Tibial nerve (tissue), 4 donors: ENCODE results near the gene BEAN1. TPM values are rescaled to one million over a fixed set of nuclear protein-coding genes. Genes with fewer than 3 reads are reported as not detected.
"Not testable (repeated sequence)": the region's sequence is repeated elsewhere in the genome, so short reads cannot be mapped to it uniquely, and the experiment has no call there.

ENCODE experiments used
- DNase-seq, 2 donors: peaks; one replicate each; pipeline ENCODE4 v3.0.0-alpha.2; 2019; ENCODE audit warnings: low spot score in 2 of 2
- H3K27ac ChIP-seq, 4 donors: fragments of 200-600 bp; sonication (generic) in 3 of 4; one replicate each; pipeline ENCODE4 v1.5.1; 2017 to 2019; ENCODE audit warnings: mild to moderate bottlenecking in 1 of 4
- H3K27me3 ChIP-seq, 2 donors: fragments of 200-600 bp; sonication (generic) in 1 of 2; one replicate each; pipeline versions ENCODE4 v1.5.1 to v1.6.0; 2017 to 2019
- H3K36me3 ChIP-seq, 3 donors: fragments of 200-600 bp; sonication (generic); one replicate each; pipeline ENCODE4 v1.5.1; 2018 to 2019
- H3K4me1 ChIP-seq, 4 donors: fragments of 200-600 bp; sonication (generic) in 3 of 4; one replicate each; pipeline ENCODE4 v1.5.1; 2017 to 2019
- H3K4me3 ChIP-seq, 4 donors: fragments of 200-600 bp; sonication (generic) in 3 of 4; one replicate each; pipeline ENCODE4 v1.5.1; 2017 to 2019; ENCODE audit warnings: mild to moderate bottlenecking in 1 of 4, moderate library complexity in 1 of 4
- H3K9me3 ChIP-seq, 4 donors: fragments of 200-600 bp; sonication (generic) in 3 of 4; one replicate each; pipeline ENCODE4 v1.5.1; 2017 to 2019
- CTCF ChIP-seq, 5 experiments: fragments of 200-600 bp in 3 of 5; fragments of 450-650 bp in 2 of 5; sonication (generic) in 3 of 5; IDR thresholded peaks; one replicate each; pipeline ENCODE4 v1.5.1; 2016 to 2019; ENCODE audit warnings: antibody characterized with exemption in 5 of 5, mild to moderate bottlenecking in 3 of 5, moderate library complexity in 2 of 5
- EP300 ChIP-seq, 2 donors: sonication (generic); formaldehyde crosslinking; IDR thresholded peaks; one replicate each; pipeline ENCODE4 v1.6.1; 2017; ENCODE audit warnings: antibody characterized with exemption in 2 of 2, mild to moderate bottlenecking in 1 of 2
- POLR2A ChIP-seq, 2 donors: fragments of 450-650 bp; IDR thresholded peaks; one replicate each; pipeline ENCODE4 v1.6.1; 2017; ENCODE audit warnings: antibody characterized with exemption in 2 of 2, mild to moderate bottlenecking in 2 of 2, moderate library complexity in 2 of 2
- WGBS, 2 donors: methylation state at CpG; one replicate each; pipeline ENCODE4 v1.1.5; 2018; 5-methylcytosine and 5-hydroxymethylcytosine counted together
- total RNA-seq, 4 donors: library from RNA; depleted of rRNA; stranded (reverse); fragments of >200 nt; gene quantifications; one replicate each; pipeline ENCODE4 v1.1.0, GENCODE V29; 2016

Gene BEAN1
- total RNA-seq, 4 donors from 2014 or later = 0.21 to 1.4 (median 0.30) TPM; not detected in 1

- Histone ChIP-seq H3K36me3 (peaks cover 0 to 29% (median 0%) of the 10 kb centered on the region in 3 donors), H3K4me3 (no peak overlapping the region), H3K27ac (peak overlapping the region in 2 of 4 donors; percentile 75 to 78), H3K27me3 (no peaks in the 10 kb centered on the region), H3K4me1 (peaks cover 0 to 66% (median 38%) of the 10 kb centered on the region in 4 donors), H3K9me3 (no peaks in the 10 kb centered on the region)
- TF ChIP-seq POLR2A (IDR thresholded peaks at IDR 0.05) (no peak), EP300 (IDR thresholded peaks at IDR 0.05) (no peak)
- 72 to 80% methylated on average over 4 to 5 of the region's 5 CpGs for WGBS, 2 donors
- no peak for DNase-seq
These were observed 83.2 kb downstream of the BEAN1 start for GRCh38 chr16:66510298-66510697.

- Histone ChIP-seq H3K4me1 (peaks cover 1 to 72% (median 44%) of the 10 kb centered on the region in 4 donors), H3K27me3 (no peaks in the 10 kb centered on the region), H3K27ac (peak overlapping the region; percentile 56 to 78 (median 66)), H3K36me3 (peaks cover 0 to 29% (median 0%) of the 10 kb centered on the region in 3 donors), H3K4me3 (no peak overlapping the region), H3K9me3 (no peaks in the 10 kb centered on the region)
- TF ChIP-seq POLR2A (IDR thresholded peaks at IDR 0.05) = no peak
- TF ChIP-seq EP300 (IDR thresholded peaks at IDR 0.05) = no peak
- no peak for TF ChIP-seq CTCF (IDR thresholded peaks at IDR 0.05)
- DNase-seq = no peak
- WGBS, 2 donors = 34 to 44% methylated on average over 12 of the region's 12 CpGs
These were observed 83.9 kb downstream of the BEAN1 start for GRCh38 chr16:66510711-66511601.

- H3K36me3 ChIP-seq = peaks cover 0 to 27% (median 0%) of the 10 kb centered on the region in 3 donors
- peaks cover 7 to 80% (median 51%) of the 10 kb centered on the region in 4 donors for H3K4me1 ChIP-seq
- H3K4me3 ChIP-seq = no peak overlapping the region
- DNase-seq = peak in 1 of 2 donors; percentile 46
- TF ChIP-seq POLR2A (IDR thresholded peaks at IDR 0.05) (no peak), EP300 (IDR thresholded peaks at IDR 0.05) (peak in 1 of 2 donors; percentile 53), CTCF (IDR thresholded peaks at IDR 0.05) (peak in 1 of 5 experiments; percentile 14)
- peak overlapping the region; percentile 56 to 78 (median 66) for H3K27ac ChIP-seq
- H3K27me3 ChIP-seq = no peaks in the 10 kb centered on the region
- WGBS, 2 donors = 33 to 46% methylated on average over 13 of the region's 13 CpGs
- no peaks in the 10 kb centered on the region for H3K9me3 ChIP-seq
These were observed 84.6 kb downstream of the BEAN1 start for GRCh38 chr16:66511602-66512271.

DNA sequence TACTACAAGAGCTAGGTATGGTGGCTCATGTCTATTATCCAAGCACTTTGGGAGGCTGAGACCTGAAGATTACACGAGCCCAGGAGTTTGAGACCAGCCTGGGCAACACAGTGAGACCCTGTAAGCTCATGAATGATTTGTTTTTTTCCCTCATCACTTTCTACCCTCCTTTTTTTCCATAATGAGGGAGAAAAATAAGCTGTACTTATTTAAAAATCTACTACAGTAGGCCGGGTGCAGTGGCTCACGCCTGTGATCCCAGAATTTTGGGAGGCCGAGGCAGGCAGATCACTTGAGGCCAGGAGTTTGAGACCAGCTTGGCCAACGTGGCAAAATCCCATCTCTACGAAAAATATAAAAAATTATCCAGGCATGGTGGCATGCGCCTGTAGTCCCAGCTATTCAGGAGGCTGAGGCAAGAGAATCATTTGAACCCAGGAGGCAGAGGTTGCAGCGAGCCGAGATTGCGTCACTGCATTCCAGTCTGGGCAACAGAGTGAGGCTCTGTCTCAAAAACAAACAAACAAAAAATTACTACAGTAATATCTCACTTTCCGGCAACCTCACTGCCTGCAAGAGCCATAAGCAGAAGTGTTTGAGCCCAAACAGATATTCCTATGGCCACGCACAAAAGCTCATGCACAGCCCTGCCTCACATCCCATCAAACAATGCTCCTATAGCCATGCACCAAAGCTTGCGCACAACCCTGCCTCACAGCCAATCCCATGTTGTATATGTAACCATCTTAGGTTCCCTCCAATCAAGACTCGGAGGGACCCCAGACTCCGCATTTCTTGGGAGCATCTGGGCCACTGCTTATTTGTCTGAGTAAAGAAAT, 85.4 kb downstream of the BEAN1 start:
- Histone ChIP-seq H3K36me3 (peaks cover 0 to 20% (median 0%) of the 10 kb centered on the region in 3 donors), H3K27ac (peak overlapping the region; percentile 56 to 78 (median 66)), H3K4me3 (no peak overlapping the region), H3K4me1 (peaks cover 11 to 86% (median 56%) of the 10 kb centered on the region in 4 donors), H3K9me3 (no peaks in the 10 kb centered on the region), H3K27me3 (no peaks in the 10 kb centered on the region)
- no peak for DNase-seq
- TF ChIP-seq POLR2A (IDR thresholded peaks at IDR 0.05) = no peak
- TF ChIP-seq EP300 (IDR thresholded peaks at IDR 0.05) = no peak
- no peak for TF ChIP-seq CTCF (IDR thresholded peaks at IDR 0.05)
- WGBS, 2 donors = 67 to 74% methylated on average over 15 of the region's 15 CpGs

GRCh38 chr16:66513111-66513723, 86.1 kb downstream of the BEAN1 start:
- H3K27me3 ChIP-seq = no peaks in the 10 kb centered on the region
- DNase-seq = no peak
- TF ChIP-seq CTCF (IDR thresholded peaks at IDR 0.05) (no peak), EP300 (IDR thresholded peaks at IDR 0.05) (no peak), POLR2A (IDR thresholded peaks at IDR 0.05) (no peak)
- H3K9me3 ChIP-seq = no peaks in the 10 kb centered on the region
- 77 to 84% methylated on average over 8 of the region's 8 CpGs for whole genome bisulfite sequencing, 2 donors
- peaks cover 0 to 20% (median 0%) of the 10 kb centered on the region in 3 donors for H3K36me3 ChIP-seq
- peak overlapping the region; percentile 34 to 78 (median 66) for H3K27ac ChIP-seq
- no peak overlapping the region for H3K4me3 ChIP-seq
- H3K4me1 ChIP-seq = peaks cover 15 to 88% (median 63%) of the 10 kb centered on the region in 4 donors

DNA sequence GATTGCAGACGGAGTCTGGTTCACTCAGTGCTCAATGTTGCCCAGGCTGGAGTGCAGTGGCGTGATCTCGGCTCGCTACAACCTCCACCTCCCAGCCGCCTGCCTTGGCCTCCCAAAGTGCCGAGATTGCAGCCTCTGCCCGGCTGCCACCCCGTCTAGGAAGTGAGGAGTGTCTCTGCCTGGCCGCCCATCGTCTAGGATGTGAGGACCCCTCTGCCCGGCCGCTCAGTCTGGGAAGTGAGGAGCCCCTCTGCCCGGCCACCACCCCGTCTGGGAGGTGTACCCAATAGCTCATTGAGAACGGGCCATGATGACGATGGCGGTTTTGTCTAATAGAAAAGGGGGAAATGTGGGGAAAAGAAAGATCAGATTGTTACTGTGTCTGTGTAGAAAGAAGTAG, 87.3 kb downstream of the BEAN1 start:
- H3K9me3 ChIP-seq, H3K4me3 ChIP-seq, DNase-seq, H3K27me3 ChIP-seq, H3K27ac ChIP-seq: not testable (repeated sequence)
- peaks cover 0 to 13% (median 0%) of the 10 kb centered on the region in 3 donors for H3K36me3 ChIP-seq
- H3K4me1 ChIP-seq = peaks cover 15 to 87% (median 66%) of the 10 kb centered on the region in 4 donors
- WGBS, 2 donors = 92 to 97% methylated on average over 7 to 11 of the region's 17 CpGs

GRCh38 chr16:66514980-66515595, 88.0 kb downstream of the BEAN1 start:
- not testable (repeated sequence) for DNase-seq, H3K36me3 ChIP-seq, H3K9me3 ChIP-seq, H3K4me3 ChIP-seq, H3K27me3 ChIP-seq
- WGBS, 2 donors = 91% methylated on average over 10 of the region's 10 CpGs
- H3K27ac ChIP-seq = peak overlapping the region in 3 of 4 donors; percentile 87 to 99 (median 98)
- peaks cover 15 to 87% (median 73%) of the 10 kb centered on the region in 4 donors for H3K4me1 ChIP-seq
